SK-N-SH treated with all-trans-retinoic acid at 6 μM for 48 hours (cell line): ENCODE measurements around the gene TMEM31.

Source experiments
- ATAC-seq: fragments of 200-7000 bp; cut with Tn5 transposase; 3 replicates; pipeline ENCODE4 v1.9.1; 2020; ENCODE audit warnings: mild to moderate bottlenecking, moderate library complexity
- ARNTL ChIP-seq: fragments of 450-650 bp; formaldehyde crosslinking; IDR thresholded peaks from 2 replicates; pipeline ENCODE4 v1.5.0; 2020; ENCODE audit warnings: low read depth, mild to moderate bottlenecking, moderate library complexity, borderline replicate concordance
- BACH2 ChIP-seq: fragments of 250-450 bp; sonication (Bioruptor Pico); IDR thresholded peaks from 2 replicates; pipeline ENCODE4 v1.9.0; 2021; ENCODE audit warnings: mild to moderate bottlenecking, borderline replicate concordance
- CSDC2 ChIP-seq: fragments of 250-450 bp; sonication (Bioruptor Pico); IDR thresholded peaks from 2 replicates; pipeline ENCODE4 v1.5.0; 2020; ENCODE audit warnings: mild to moderate bottlenecking, moderate library complexity
- ESRRG ChIP-seq: fragments of 250-450 bp; sonication (Bioruptor Pico); IDR thresholded peaks from 2 replicates; pipeline ENCODE4 v1.6.1; 2021; ENCODE audit warnings: mild to moderate bottlenecking
- GLIS3 ChIP-seq: fragments of 250-450 bp; sonication (Bioruptor Pico); IDR thresholded peaks from 2 replicates; pipeline ENCODE4 v1.5.0; 2020; ENCODE audit warnings: mild to moderate bottlenecking, moderate library complexity
- ISL1 ChIP-seq: fragments of 250-450 bp; sonication (Bioruptor Pico); IDR thresholded peaks from 2 replicates; pipeline ENCODE4 v2.1.2; 2022; ENCODE audit warnings: mild to moderate bottlenecking, moderate library complexity
- OSR1 ChIP-seq: fragments of 250-450 bp; sonication (Bioruptor Pico); IDR thresholded peaks from 2 replicates; pipeline ENCODE4 v1.8.0; 2022; ENCODE audit warnings: moderate library complexity, mild to moderate bottlenecking, inconsistent platforms
- PPARA ChIP-seq: fragments of 250-450 bp; sonication (Bioruptor Pico); IDR thresholded peaks from 2 replicates; pipeline ENCODE4 v1.5.0; 2020; ENCODE audit warnings: mild to moderate bottlenecking, borderline replicate concordance
- RARB ChIP-seq: fragments of 250-450 bp; sonication (Bioruptor Pico); IDR thresholded peaks from 2 replicates; pipeline ENCODE4 v1.8.0; 2021; ENCODE audit warnings: mild to moderate bottlenecking, moderate library complexity
- SNAI2 ChIP-seq: fragments of 250-450 bp; sonication (Bioruptor Pico); IDR thresholded peaks from 2 replicates; pipeline ENCODE4 v1.5.0; 2020; ENCODE audit warnings: mild to moderate bottlenecking, moderate library complexity
- TCF4 ChIP-seq: fragments of 250-450 bp; sonication (Bioruptor Pico); IDR thresholded peaks from 2 replicates; pipeline ENCODE4 v1.8.0; 2021; ENCODE audit warnings: mild to moderate bottlenecking, moderate library complexity, borderline replicate concordance
- TOX ChIP-seq: fragments of 250-450 bp; sonication (Bioruptor Pico); IDR thresholded peaks from 2 replicates; pipeline ENCODE4 v1.8.0; 2021; ENCODE audit warnings: mild to moderate bottlenecking, moderate library complexity, borderline replicate concordance
- ZC3H10 ChIP-seq: fragments of 250-450 bp; sonication (Bioruptor Pico); IDR thresholded peaks from 2 replicates; pipeline ENCODE4 v1.5.1; 2021; ENCODE audit warnings: mild to moderate bottlenecking, moderate library complexity
- ZFP30 ChIP-seq: fragments of 450-650 bp; formaldehyde crosslinking; IDR thresholded peaks from 2 replicates; pipeline ENCODE4 v1.5.0; 2022; ENCODE audit warnings: mild to moderate bottlenecking, moderate library complexity
- ZNF565 ChIP-seq: fragments of 450-650 bp; formaldehyde crosslinking; conservative IDR thresholded peaks from 2 replicates; pipeline ENCODE4 v1.5.0; 2020; ENCODE audit warnings: low read depth, mild to moderate bottlenecking, moderate library complexity
- ZNF8 ChIP-seq: fragments of 450-650 bp; formaldehyde crosslinking; IDR thresholded peaks from 2 replicates; pipeline ENCODE4 v1.5.0; 2020; ENCODE audit warnings: mild to moderate bottlenecking, moderate library complexity
- TF ChIP-seq, protein P1 (sequence below): fragments of 250-450 bp; sonication (Bioruptor Pico); IDR thresholded peaks from 2 replicates; pipeline ENCODE4 v1.5.1; 2020; ENCODE audit warnings: low read depth, mild to moderate bottlenecking, moderate library complexity
- TF ChIP-seq, protein P2 (sequence below): fragments of 250-450 bp; sonication (Bioruptor Pico); IDR thresholded peaks from 2 replicates; pipeline ENCODE4 v1.8.0; 2021; ENCODE audit warnings: low read depth, mild to moderate bottlenecking, moderate library complexity, borderline replicate concordance
- TF ChIP-seq, protein P3 (sequence below): fragments of 250-450 bp; sonication (Bioruptor Pico); IDR thresholded peaks from 2 replicates; pipeline ENCODE4 v1.5.1; 2021; ENCODE audit warnings: mild to moderate bottlenecking, moderate library complexity
- TF ChIP-seq, protein P4 (sequence below): fragments of 250-450 bp; sonication (Bioruptor Pico); IDR thresholded peaks from 2 replicates; pipeline ENCODE4 v1.8.0; 2020; ENCODE audit warnings: mild to moderate bottlenecking, moderate library complexity, borderline replicate concordance
- TF ChIP-seq, protein P5 (sequence below): fragments of 250-450 bp; sonication (Bioruptor Pico); IDR thresholded peaks from 2 replicates; pipeline ENCODE4 v1.5.0; 2020; ENCODE audit warnings: mild to moderate bottlenecking, moderate library complexity

TMEM31 gene

DNA sequence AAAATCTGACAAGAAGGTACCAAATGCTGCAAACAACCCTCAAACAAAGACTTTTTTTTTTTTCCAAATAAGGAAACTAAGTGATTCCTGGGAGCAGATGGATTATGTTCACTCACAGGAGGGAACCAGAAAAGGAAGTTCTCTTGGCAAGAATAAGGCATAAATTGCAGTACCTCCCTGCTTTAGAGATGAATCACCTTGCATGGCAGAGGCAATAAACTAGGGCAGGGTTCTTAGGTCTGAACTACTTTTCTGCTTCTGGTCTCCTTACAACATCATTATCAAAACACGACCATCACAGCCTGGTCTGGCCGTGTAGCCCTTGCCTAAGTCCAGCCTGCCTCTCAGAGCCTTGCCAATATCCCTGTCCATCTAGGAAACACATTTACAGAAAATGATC lies 6.3 kb downstream of the TMEM31 start (continued):
- TF ChIP-seq, protein P1, sequence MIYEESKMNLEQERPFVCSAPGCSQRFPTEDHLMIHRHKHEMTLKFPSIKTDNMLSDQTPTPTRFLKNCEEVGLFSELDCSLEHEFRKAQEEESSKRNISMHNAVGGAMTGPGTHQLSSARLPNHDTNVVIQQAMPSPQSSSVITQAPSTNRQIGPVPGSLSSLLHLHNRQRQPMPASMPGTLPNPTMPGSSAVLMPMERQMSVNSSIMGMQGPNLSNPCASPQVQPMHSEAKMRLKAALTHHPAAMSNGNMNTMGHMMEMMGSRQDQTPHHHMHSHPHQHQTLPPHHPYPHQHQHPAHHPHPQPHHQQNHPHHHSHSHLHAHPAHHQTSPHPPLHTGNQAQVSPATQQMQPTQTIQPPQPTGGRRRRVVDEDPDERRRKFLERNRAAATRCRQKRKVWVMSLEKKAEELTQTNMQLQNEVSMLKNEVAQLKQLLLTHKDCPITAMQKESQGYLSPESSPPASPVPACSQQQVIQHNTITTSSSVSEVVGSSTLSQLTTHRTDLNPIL: no peak
- TF ChIP-seq ZFP30 (no peak), SNAI2 (no peak), CSDC2 (CRISPR knock-in tag) (no peak), OSR1 (CRISPR knock-in tag) (no peak)
- TF ChIP-seq, protein P2, sequence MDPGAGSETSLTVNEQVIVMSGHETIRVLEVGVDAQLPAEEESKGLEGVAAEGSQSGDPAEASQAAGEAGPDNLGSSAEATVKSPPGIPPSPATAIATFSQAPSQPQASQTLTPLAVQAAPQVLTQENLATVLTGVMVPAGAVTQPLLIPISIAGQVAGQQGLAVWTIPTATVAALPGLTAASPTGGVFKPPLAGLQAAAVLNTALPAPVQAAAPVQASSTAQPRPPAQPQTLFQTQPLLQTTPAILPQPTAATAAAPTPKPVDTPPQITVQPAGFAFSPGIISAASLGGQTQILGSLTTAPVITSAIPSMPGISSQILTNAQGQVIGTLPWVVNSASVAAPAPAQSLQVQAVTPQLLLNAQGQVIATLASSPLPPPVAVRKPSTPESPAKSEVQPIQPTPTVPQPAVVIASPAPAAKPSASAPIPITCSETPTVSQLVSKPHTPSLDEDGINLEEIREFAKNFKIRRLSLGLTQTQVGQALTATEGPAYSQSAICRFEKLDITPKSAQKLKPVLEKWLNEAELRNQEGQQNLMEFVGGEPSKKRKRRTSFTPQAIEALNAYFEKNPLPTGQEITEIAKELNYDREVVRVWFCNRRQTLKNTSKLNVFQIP (CRISPR knock-in tag): no peak

DNA sequence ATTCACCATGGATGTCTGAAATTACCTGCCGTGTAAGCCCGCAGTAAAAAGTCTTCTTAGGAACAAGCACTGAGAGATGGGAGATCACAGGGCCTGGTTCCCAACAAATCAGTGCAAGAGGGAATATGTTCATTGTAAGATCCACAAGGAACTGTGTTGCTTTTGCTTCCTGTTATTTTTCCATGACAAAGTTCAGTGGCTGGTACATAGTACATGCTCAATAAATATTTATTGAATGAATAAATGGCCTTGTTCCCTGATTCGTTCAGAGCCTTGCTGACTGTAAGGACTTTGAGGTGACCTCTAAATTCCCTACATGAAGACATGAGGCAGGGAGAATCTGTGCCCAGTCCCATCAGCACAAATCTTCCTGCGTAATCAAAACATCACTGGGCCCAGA lies 7.4 kb downstream of the TMEM31 start:
- no peak for ATAC-seq
- no peak for TF ChIP-seq CSDC2 (CRISPR knock-in tag)
- no peak for TF ChIP-seq TOX (CRISPR knock-in tag)
- no peak for TF ChIP-seq GLIS3 (CRISPR knock-in tag)
- TF ChIP-seq, protein P3, sequence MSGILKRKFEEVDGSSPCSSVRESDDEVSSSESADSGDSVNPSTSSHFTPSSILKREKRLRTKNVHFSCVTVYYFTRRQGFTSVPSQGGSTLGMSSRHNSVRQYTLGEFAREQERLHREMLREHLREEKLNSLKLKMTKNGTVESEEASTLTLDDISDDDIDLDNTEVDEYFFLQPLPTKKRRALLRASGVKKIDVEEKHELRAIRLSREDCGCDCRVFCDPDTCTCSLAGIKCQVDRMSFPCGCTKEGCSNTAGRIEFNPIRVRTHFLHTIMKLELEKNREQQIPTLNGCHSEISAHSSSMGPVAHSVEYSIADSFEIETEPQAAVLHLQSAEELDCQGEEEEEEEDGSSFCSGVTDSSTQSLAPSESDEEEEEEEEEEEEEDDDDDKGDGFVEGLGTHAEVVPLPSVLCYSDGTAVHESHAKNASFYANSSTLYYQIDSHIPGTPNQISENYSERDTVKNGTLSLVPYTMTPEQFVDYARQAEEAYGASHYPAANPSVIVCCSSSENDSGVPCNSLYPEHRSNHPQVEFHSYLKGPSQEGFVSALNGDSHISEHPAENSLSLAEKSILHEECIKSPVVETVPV (CRISPR knock-in tag): no peak
- TF ChIP-seq BACH2: no peak
- no peak for TF ChIP-seq ZC3H10
- TF ChIP-seq ZNF8 (CRISPR knock-in tag): no peak
- TF ChIP-seq, protein P1: no peak
- TF ChIP-seq ZFP30: no peak
- no peak for TF ChIP-seq TCF4 (CRISPR knock-in tag)
- TF ChIP-seq ISL1 (CRISPR knock-in tag): no peak
- no peak for TF ChIP-seq ARNTL (CRISPR knock-in tag)
- TF ChIP-seq, protein P2 (CRISPR knock-in tag): no peak
- no peak for TF ChIP-seq SNAI2
- no peak for TF ChIP-seq ZNF565 (CRISPR knock-in tag)

DNA sequence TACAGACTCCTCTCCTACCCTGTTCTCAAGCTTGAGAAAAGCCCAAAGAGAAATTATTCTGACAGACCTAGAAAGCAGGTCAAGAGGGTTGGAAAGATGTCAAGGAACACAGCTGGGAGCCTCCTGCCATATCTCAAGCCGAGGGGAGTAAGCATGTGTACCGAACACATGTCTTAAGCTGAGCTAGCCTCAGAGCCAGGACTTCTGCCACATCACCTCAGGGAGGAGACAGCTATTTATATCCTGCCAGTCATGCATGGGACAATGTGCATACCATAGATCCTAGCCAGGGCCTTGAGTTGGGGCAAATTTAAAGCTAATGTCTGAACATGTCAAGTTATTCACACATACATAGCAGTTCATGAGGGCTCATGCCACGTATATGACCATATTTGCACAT lies 11.8 kb downstream of the TMEM31 start:
- no peak for TF ChIP-seq ZC3H10
- TF ChIP-seq PPARA: no peak
- TF ChIP-seq ESRRG (CRISPR knock-in tag): no peak
- no peak for TF ChIP-seq ISL1 (CRISPR knock-in tag)
- no peak for TF ChIP-seq ZFP30
- no peak for TF ChIP-seq OSR1 (CRISPR knock-in tag)
- no peak for TF ChIP-seq BACH2
- TF ChIP-seq ZNF565 (CRISPR knock-in tag): no peak
- TF ChIP-seq TCF4 (CRISPR knock-in tag): no peak
- TF ChIP-seq, protein P4, sequence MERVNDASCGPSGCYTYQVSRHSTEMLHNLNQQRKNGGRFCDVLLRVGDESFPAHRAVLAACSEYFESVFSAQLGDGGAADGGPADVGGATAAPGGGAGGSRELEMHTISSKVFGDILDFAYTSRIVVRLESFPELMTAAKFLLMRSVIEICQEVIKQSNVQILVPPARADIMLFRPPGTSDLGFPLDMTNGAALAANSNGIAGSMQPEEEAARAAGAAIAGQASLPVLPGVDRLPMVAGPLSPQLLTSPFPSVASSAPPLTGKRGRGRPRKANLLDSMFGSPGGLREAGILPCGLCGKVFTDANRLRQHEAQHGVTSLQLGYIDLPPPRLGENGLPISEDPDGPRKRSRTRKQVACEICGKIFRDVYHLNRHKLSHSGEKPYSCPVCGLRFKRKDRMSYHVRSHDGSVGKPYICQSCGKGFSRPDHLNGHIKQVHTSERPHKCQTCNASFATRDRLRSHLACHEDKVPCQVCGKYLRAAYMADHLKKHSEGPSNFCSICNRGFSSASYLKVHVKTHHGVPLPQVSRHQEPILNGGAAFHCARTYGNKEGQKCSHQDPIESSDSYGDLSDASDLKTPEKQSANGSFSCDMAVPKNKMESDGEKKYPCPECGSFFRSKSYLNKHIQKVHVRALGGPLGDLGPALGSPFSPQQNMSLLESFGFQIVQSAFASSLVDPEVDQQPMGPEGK (CRISPR knock-in tag): no peak
- no peak for TF ChIP-seq RARB (CRISPR knock-in tag)
- TF ChIP-seq, protein P5, sequence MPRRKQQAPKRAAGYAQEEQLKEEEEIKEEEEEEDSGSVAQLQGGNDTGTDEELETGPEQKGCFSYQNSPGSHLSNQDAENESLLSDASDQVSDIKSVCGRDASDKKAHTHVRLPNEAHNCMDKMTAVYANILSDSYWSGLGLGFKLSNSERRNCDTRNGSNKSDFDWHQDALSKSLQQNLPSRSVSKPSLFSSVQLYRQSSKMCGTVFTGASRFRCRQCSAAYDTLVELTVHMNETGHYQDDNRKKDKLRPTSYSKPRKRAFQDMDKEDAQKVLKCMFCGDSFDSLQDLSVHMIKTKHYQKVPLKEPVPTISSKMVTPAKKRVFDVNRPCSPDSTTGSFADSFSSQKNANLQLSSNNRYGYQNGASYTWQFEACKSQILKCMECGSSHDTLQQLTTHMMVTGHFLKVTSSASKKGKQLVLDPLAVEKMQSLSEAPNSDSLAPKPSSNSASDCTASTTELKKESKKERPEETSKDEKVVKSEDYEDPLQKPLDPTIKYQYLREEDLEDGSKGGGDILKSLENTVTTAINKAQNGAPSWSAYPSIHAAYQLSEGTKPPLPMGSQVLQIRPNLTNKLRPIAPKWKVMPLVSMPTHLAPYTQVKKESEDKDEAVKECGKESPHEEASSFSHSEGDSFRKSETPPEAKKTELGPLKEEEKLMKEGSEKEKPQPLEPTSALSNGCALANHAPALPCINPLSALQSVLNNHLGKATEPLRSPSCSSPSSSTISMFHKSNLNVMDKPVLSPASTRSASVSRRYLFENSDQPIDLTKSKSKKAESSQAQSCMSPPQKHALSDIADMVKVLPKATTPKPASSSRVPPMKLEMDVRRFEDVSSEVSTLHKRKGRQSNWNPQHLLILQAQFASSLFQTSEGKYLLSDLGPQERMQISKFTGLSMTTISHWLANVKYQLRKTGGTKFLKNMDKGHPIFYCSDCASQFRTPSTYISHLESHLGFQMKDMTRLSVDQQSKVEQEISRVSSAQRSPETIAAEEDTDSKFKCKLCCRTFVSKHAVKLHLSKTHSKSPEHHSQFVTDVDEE: no peak
- TF ChIP-seq SNAI2: no peak
- no peak for TF ChIP-seq ARNTL (CRISPR knock-in tag)

More for the DNA sequence above, 11.8 kb downstream of the TMEM31 start:
- no peak; the same call in 2 of the 3 replicates for ATAC-seq
